Keratinocyte (primary cell): Measurements from ENCODE around the gene SRD5A1.

Experiments used
- CTCF ChIP-seq, 3 experiments: IDR thresholded peaks in 1 of 3; conservative IDR thresholded peaks in 1 of 3; optimal IDR thresholded peaks in 1 of 3; 2 replicates in 2 of 3; 3 replicates in 1 of 3; pipeline versions ENCODE3 to v1.5.1; 2011; ENCODE audit warnings: low read length in 3 of 3, mild to moderate bottlenecking in 3 of 3, moderate library complexity in 2 of 3, control low read depth in 1 of 3, inconsistent platforms in 1 of 3; ENCODE audit not compliant: insufficient read depth in 2 of 3; ENCODE audit errors: extremely low read depth in 1 of 3
- EZH2 ChIP-seq: IDR thresholded peaks from one replicate; pipeline ENCODE4 v1.6.1; 2012; ENCODE audit warnings: inconsistent platforms, mild to moderate bottlenecking, low read length, moderate library complexity

- no peak for TF ChIP-seq EZH2
- no peak for TF ChIP-seq CTCF (optimal IDR thresholded peaks at IDR 0.05 in 1 of 3, IDR thresholded peaks at IDR 0.05 in 1 of 3, conservative IDR thresholded peaks at IDR 0.05 in 1 of 3; ENCODE audit: extremely low read depth in 1 of 3, insufficient read depth in 2 of 3, low read length in 3 of 3)
Measured at GRCh38 chr5:6699357-6699756, 66.1 kb downstream of the SRD5A1 start.
